SK-N-SH (cell line): ENCODE data around the gene BMF.

Experiments
- CTCF ChIP-seq: fragments of 200-600 bp; sonication (generic); IDR thresholded peaks from 2 replicates; pipeline ENCODE4 v1.6.1; 2017; ENCODE audit warnings: antibody characterized with exemption, mild to moderate bottlenecking, moderate library complexity
- ELF1 ChIP-seq: IDR thresholded peaks from 2 replicates; pipeline ENCODE4 v1.4.0; 2012
- FOSL2 ChIP-seq: IDR thresholded peaks from 2 replicates; pipeline ENCODE4 v1.4.0; 2012; ENCODE audit warnings: low read depth, mild to moderate bottlenecking, moderate library complexity, borderline replicate concordance
- FOXM1 ChIP-seq: IDR thresholded peaks from 2 replicates; pipeline ENCODE4 v1.4.0; 2012; ENCODE audit warnings: low read depth, mild to moderate bottlenecking
- GATA2 ChIP-seq: sonication (generic); formaldehyde crosslinking; IDR thresholded peaks from 2 replicates; pipeline ENCODE4 v1.5.0; 2020; ENCODE audit warnings: mild to moderate bottlenecking, missing genetic modification reagents
- JUND ChIP-seq: IDR thresholded peaks from 2 replicates; pipeline ENCODE4 v1.4.0; 2012
- POLR2AphosphoS5 ChIP-seq: IDR thresholded peaks from 2 replicates; pipeline ENCODE4 v1.6.1; 2012; ENCODE audit warnings: low read depth, low read length
- RCOR1 ChIP-seq: fragments of 150-350 bp; IDR thresholded peaks from 2 replicates; pipeline ENCODE4 v1.6.1; 2017; ENCODE audit warnings: antibody characterized with exemption, low read length
- REST ChIP-seq: IDR thresholded peaks from 2 replicates; pipeline ENCODE4 v1.6.1; 2012; ENCODE audit warnings: mild to moderate bottlenecking, low read depth, low read length, moderate library complexity
- SMC3 ChIP-seq: IDR thresholded peaks from 2 replicates; pipeline ENCODE4 v1.6.1; 2012; ENCODE audit warnings: low read depth, low read length, improper control_type of control experiment
- TAF1 ChIP-seq: IDR thresholded peaks from 2 replicates; pipeline ENCODE4 v1.6.1; 2012; ENCODE audit warnings: low read depth, mild to moderate bottlenecking, low read length, moderate library complexity, borderline replicate concordance
- TCF12 ChIP-seq: IDR thresholded peaks from 2 replicates; pipeline ENCODE4 v1.4.0; 2012
- YY1 ChIP-seq: IDR thresholded peaks from 2 replicates; pipeline ENCODE4 v1.4.0; 2012; ENCODE audit warnings: low read depth, mild to moderate bottlenecking

- no peak for TF ChIP-seq POLR2AphosphoS5
- no peak for TF ChIP-seq JUND
- no peak for TF ChIP-seq ELF1
- no peak for TF ChIP-seq CTCF
- TF ChIP-seq FOXM1, result no peak
- no peak for TF ChIP-seq YY1
- no peak for TF ChIP-seq RCOR1
- no peak for TF ChIP-seq TCF12
- no peak for TF ChIP-seq REST
- no peak for TF ChIP-seq TAF1
- no peak for TF ChIP-seq FOSL2
- no peak for TF ChIP-seq SMC3
- no peak for TF ChIP-seq GATA2 (CRISPR knock-in tag)
Measured at GRCh38 chr15:40053831-40054604, 54.7 kb downstream of the BMF start.
